Fibroblast of lung (primary cell): ENCODE data around the gene HOXB5. TPM values are rescaled to one million over a fixed set of nuclear protein-coding genes. Genes with fewer than 3 reads are reported as not detected.

Source experiments
- DNase-seq, 2 donors: peaks; one replicate each; pipeline versions ENCODE4 v3.0.0 to v3.0.0-alpha.2; 2010; ENCODE audit warnings: low read depth in 2 of 2
- H2AFZ ChIP-seq: 2 replicates; pipeline ENCODE4 v1.5.1; 2012; ENCODE audit warnings: low read length, control low read depth, inconsistent platforms
- H3K27ac ChIP-seq: 2 replicates; pipeline ENCODE4 v1.5.1; 2011; ENCODE audit warnings: low read length, control low read depth; ENCODE audit not compliant: insufficient read depth
- H3K27me3 ChIP-seq: 2 replicates; pipeline ENCODE4 v1.5.1; 2011; ENCODE audit warnings: mild to moderate bottlenecking, low read length; ENCODE audit not compliant: control insufficient read depth, insufficient read depth
- H3K36me3 ChIP-seq: 2 replicates; pipeline ENCODE4 v1.5.1; 2011; ENCODE audit warnings: low read length; ENCODE audit not compliant: control insufficient read depth, insufficient read depth
- H3K4me1 ChIP-seq: 2 replicates; pipeline ENCODE4 v1.5.1; 2011; ENCODE audit warnings: low read length; ENCODE audit not compliant: control insufficient read depth, insufficient read depth; ENCODE audit errors: extremely low read depth
- H3K4me2 ChIP-seq: 2 replicates; pipeline ENCODE4 v1.5.1; 2011; ENCODE audit warnings: low read length, control low read depth; ENCODE audit not compliant: insufficient read depth; ENCODE audit errors: extremely low read depth
- H3K4me3 ChIP-seq, 4 experiments: fragments of 200-600 bp in 1 of 4; sonication (generic) in 1 of 4; replicated peaks in 1 of 4; 2 replicates each; pipeline ENCODE4 v1.5.1; 2011 to 2016; ENCODE audit warnings: low read length in 4 of 4, low read depth in 3 of 4, mild to moderate bottlenecking in 3 of 4, control low read depth in 2 of 4, inconsistent platforms in 1 of 4, mixed read lengths in 1 of 4; ENCODE audit not compliant: insufficient read depth in 1 of 4; ENCODE audit errors: control extremely low read depth in 1 of 4
- H3K79me2 ChIP-seq: 2 replicates; pipeline ENCODE4 v1.5.1; 2012; ENCODE audit warnings: mild to moderate bottlenecking, low read length, inconsistent platforms; ENCODE audit not compliant: control insufficient read depth, insufficient read depth
- H3K9ac ChIP-seq: 2 replicates; pipeline ENCODE4 v1.5.1; 2011; ENCODE audit warnings: mild to moderate bottlenecking, low read length, control low read depth; ENCODE audit not compliant: insufficient read depth
- H3K9me3 ChIP-seq: 2 replicates; pipeline ENCODE4 v1.5.1; 2012; ENCODE audit warnings: low read depth, low read length; ENCODE audit not compliant: control insufficient read depth, insufficient read depth
- H4K20me1 ChIP-seq: 2 replicates; pipeline ENCODE4 v1.5.1; 2011; ENCODE audit warnings: low read length; ENCODE audit not compliant: control insufficient read depth, insufficient read depth; ENCODE audit errors: extremely low read depth
- CTCF ChIP-seq, 2 donors: IDR thresholded peaks in 1 of 2; conservative IDR thresholded peaks in 1 of 2; 1 replicate in 1 of 2; 2 replicates in 1 of 2; pipeline ENCODE4 v1.5.1; 2011 to 2012; ENCODE audit warnings: low read length in 2 of 2, control low read depth in 1 of 2, inconsistent platforms in 1 of 2, low read depth in 1 of 2, mild to moderate bottlenecking in 1 of 2
- EZH2 ChIP-seq: IDR thresholded peaks from 2 replicates; pipeline ENCODE4 v1.5.1; 2012; ENCODE audit warnings: low read length, control low read depth, mild to moderate bottlenecking; ENCODE audit errors: missing control alignments
- polyA plus RNA-seq, 2 donors: library from polyadenylated mRNA; depleted of rRNA in 1 of 2; stranded (reverse) in 1 of 2; unstranded in 1 of 2; fragments of >200 nt; gene quantifications; 2 replicates each; pipeline ENCODE4 v1.2.1, GENCODE V29; 2011 to 2012; ENCODE audit warnings: missing spikeins in 1 of 2
- total RNA-seq: library from RNA; depleted of rRNA; stranded (reverse); fragments of >200 nt; gene quantifications from 2 replicates; pipeline ENCODE4 v1.2.1, GENCODE V29; 2014

HOXB5 gene
- total and polyA plus RNA-seq, 2 donors (not counting 1 experiment from before 2014, with no cell fraction given), result 2.1 to 9.4 TPM

- H3K79me2 ChIP-seq, result no peaks in the 10 kb centered on the region
- no peak overlapping the region for H3K27ac ChIP-seq
- no peak overlapping the region for H3K4me2 ChIP-seq
- H3K9ac ChIP-seq, result no peak overlapping the region
- H4K20me1 ChIP-seq, result no peaks in the 10 kb centered on the region
- no peak for TF ChIP-seq EZH2
- no peak for TF ChIP-seq CTCF (conservative IDR thresholded peaks at IDR 0.05 in 1 of 2, IDR thresholded peaks at IDR 0.05 in 1 of 2; ENCODE audit: low read depth in 1 of 2, low read length in 2 of 2)
- DNase-seq, result no peak
- H3K27me3 ChIP-seq, result peaks cover 96% of the 10 kb centered on the region
- no peak overlapping the region for H3K4me3 ChIP-seq
- no peaks in the 10 kb centered on the region for H3K4me1 ChIP-seq
- H3K36me3 ChIP-seq, result no peaks in the 10 kb centered on the region
- no peak overlapping the region for H2AFZ ChIP-seq
- H3K9me3 ChIP-seq, result no peaks in the 10 kb centered on the region
Measured at GRCh38 chr17:48634493-48635208, 41.1 kb upstream of the HOXB5 start.

- Histone ChIP-seq H4K20me1 (no peaks in the 10 kb centered on the region), H3K36me3 (no peaks in the 10 kb centered on the region), H3K9ac (no peak overlapping the region), H3K4me2 (no peak overlapping the region), H3K27ac (no peak overlapping the region), H2AFZ (no peak overlapping the region), H3K79me2 (no peaks in the 10 kb centered on the region), H3K4me3 (no peak overlapping the region), H3K4me1 (no peaks in the 10 kb centered on the region), H3K27me3 (peaks cover 96% of the 10 kb centered on the region), H3K9me3 (no peaks in the 10 kb centered on the region)
- no peak for DNase-seq
- no peak for TF ChIP-seq CTCF (conservative IDR thresholded peaks at IDR 0.05 in 1 of 2, IDR thresholded peaks at IDR 0.05 in 1 of 2; ENCODE audit: low read depth in 1 of 2, low read length in 2 of 2)
- TF ChIP-seq EZH2, result peak; percentile 99
Measured at GRCh38 chr17:48633266-48633677, 39.7 kb upstream of the HOXB5 start.

- TF ChIP-seq CTCF (conservative IDR thresholded peaks at IDR 0.05 in 1 of 2, IDR thresholded peaks at IDR 0.05 in 1 of 2; ENCODE audit: low read depth in 1 of 2, low read length in 2 of 2), result no peak
- Histone ChIP-seq H3K4me1 (no peaks in the 10 kb centered on the region), H3K79me2 (no peaks in the 10 kb centered on the region), H3K9me3 (no peaks in the 10 kb centered on the region), H3K27ac (no peak overlapping the region), H3K9ac (no peak overlapping the region), H3K36me3 (no peaks in the 10 kb centered on the region), H3K4me2 (no peak overlapping the region), H3K27me3 (peaks cover 96% of the 10 kb centered on the region), H4K20me1 (no peaks in the 10 kb centered on the region), H3K4me3 (no peak overlapping the region), H2AFZ (no peak overlapping the region)
- DNase-seq, result no peak
Measured at GRCh38 chr17:48632579-48633265, 39.1 kb upstream of the HOXB5 start.
